Ascending aorta (tissue), 2 donors: ENCODE results near the gene CHAD. TPM values are rescaled to one million over a fixed set of nuclear protein-coding genes. Genes with fewer than 3 reads are reported as not detected.

ENCODE experiments used
- DNase-seq, 2 donors: peaks; one replicate each; pipeline ENCODE4 v3.0.0-alpha.2; 2019; ENCODE audit warnings: low spot score in 2 of 2
- H3K27ac ChIP-seq, 2 donors: fragments of 200-600 bp; sonication (generic); one replicate each; pipeline ENCODE4 v1.5.1; 2016 to 2017; ENCODE audit warnings: mild to moderate bottlenecking in 1 of 2
- H3K27me3 ChIP-seq: fragments of 200-600 bp; sonication (generic); one replicate; pipeline ENCODE4 v1.5.1; 2017
- H3K36me3 ChIP-seq, 2 donors: fragments of 200-600 bp; sonication (generic); one replicate each; pipeline ENCODE4 v1.5.1; 2016
- H3K4me1 ChIP-seq, 2 donors: fragments of 200-600 bp; sonication (generic); one replicate each; pipeline ENCODE4 v1.5.1; 2016 to 2017; ENCODE audit warnings: mild to moderate bottlenecking in 1 of 2
- H3K4me3 ChIP-seq, 2 donors: fragments of 200-600 bp; sonication (generic); one replicate each; pipeline ENCODE4 v1.5.1; 2016 to 2017; ENCODE audit warnings: mild to moderate bottlenecking in 1 of 2
- H3K9me3 ChIP-seq, 2 donors: fragments of 200-600 bp; sonication (generic); one replicate each; pipeline ENCODE4 v1.5.1; 2016
- CTCF ChIP-seq, 3 experiments: fragments of 200-600 bp in 2 of 3; fragments of 450-650 bp in 1 of 3; sonication (generic) in 2 of 3; IDR thresholded peaks; one replicate each; pipeline ENCODE4 v1.5.1; 2016 to 2019; ENCODE audit warnings: antibody characterized with exemption in 3 of 3, mild to moderate bottlenecking in 1 of 3, moderate library complexity in 1 of 3
- intact Hi-C: fragments of 100-400 bp; cut with DNase I; formaldehyde crosslinking; loops from one replicate; pipeline ENCODE4 v1.15.1; 2023
- total RNA-seq: library from RNA; depleted of rRNA; stranded (reverse); fragments of >200 nt; gene quantifications from one replicate; pipeline ENCODE4 v1.1.0, GENCODE V29; 2016

The CHAD gene
- total RNA-seq, 1 donor from 2014 or later = not detected

- Histone ChIP-seq H3K36me3 (peaks cover 0 to 10% of the 10 kb centered on the region in 2 donors), H3K9me3 (no peaks in the 10 kb centered on the region), H3K4me3 (no peak overlapping the region), H3K27me3 (no peaks in the 10 kb centered on the region), H3K4me1 (no peaks in the 10 kb centered on the region), H3K27ac (no peak overlapping the region)
- TF ChIP-seq CTCF (IDR thresholded peaks at IDR 0.05) = no peak
- DNase-seq = no peak
- intact Hi-C loops = no loop called here
Observed at GRCh38 chr17:50491505-50491904, 22.8 kb upstream of the CHAD start.

GRCh38 chr17:50488880-50489279 lies 20.2 kb upstream of the CHAD start:
- H3K27me3 ChIP-seq = no peaks in the 10 kb centered on the region
- intact Hi-C loops = no loop called here
- peaks cover 20 to 36% of the 10 kb centered on the region in 2 donors for H3K36me3 ChIP-seq
- no peaks in the 10 kb centered on the region for H3K4me1 ChIP-seq
- H3K9me3 ChIP-seq = no peaks in the 10 kb centered on the region
- no peak overlapping the region for H3K4me3 ChIP-seq
- no peak for DNase-seq
- no peak overlapping the region for H3K27ac ChIP-seq
- no peak for TF ChIP-seq CTCF (IDR thresholded peaks at IDR 0.05)

- intact Hi-C loops = no loop called here
- Histone ChIP-seq H3K27ac (no peak overlapping the region), H3K9me3 (no peaks in the 10 kb centered on the region), H3K4me1 (peaks cover 3 to 9% of the 10 kb centered on the region in 2 donors), H3K27me3 (no peaks in the 10 kb centered on the region), H3K36me3 (peaks cover 20 to 42% of the 10 kb centered on the region in 2 donors), H3K4me3 (no peak overlapping the region)
- DNase-seq = no peak
- no peak for TF ChIP-seq CTCF (IDR thresholded peaks at IDR 0.05)
Observed at GRCh38 chr17:50487213-50488096, 18.8 kb upstream of the CHAD start.

GRCh38 chr17:50484386-50485155 lies 15.9 kb upstream of the CHAD start:
- H3K27ac ChIP-seq = peak overlapping the region in 1 of 2 donors; percentile 11
- peaks cover 5 to 19% of the 10 kb centered on the region in 2 donors for H3K4me1 ChIP-seq
- H3K27me3 ChIP-seq = no peaks in the 10 kb centered on the region
- H3K9me3 ChIP-seq = no peaks in the 10 kb centered on the region
- intact Hi-C loops = loop anchor here (5.0 kb wide), 2 partner anchors 213 to 298 kb away; no protein-coding TSS in a partner anchor
- TF ChIP-seq CTCF (IDR thresholded peaks at IDR 0.05) = no peak
- H3K36me3 ChIP-seq = peaks cover 23 to 49% of the 10 kb centered on the region in 2 donors
- no peak overlapping the region for H3K4me3 ChIP-seq
- no peak for DNase-seq

GRCh38 chr17:50483266-50483665 lies 14.6 kb upstream of the CHAD start:
- DNase-seq = no peak
- H3K36me3 ChIP-seq = peaks cover 23 to 49% of the 10 kb centered on the region in 2 donors
- no peaks in the 10 kb centered on the region for H3K27me3 ChIP-seq
- H3K4me1 ChIP-seq = peaks cover 7 to 23% of the 10 kb centered on the region in 2 donors
- H3K9me3 ChIP-seq = no peaks in the 10 kb centered on the region
- H3K27ac ChIP-seq = peak overlapping the region; percentile 84 to 88
- TF ChIP-seq CTCF (IDR thresholded peaks at IDR 0.05) = no peak
- intact Hi-C loops = loop anchor here (2.0 to 5.0 kb wide), 4 partner anchors 58 to 299 kb away; no protein-coding TSS in a partner anchor
- H3K4me3 ChIP-seq = no peak overlapping the region
